Epithelial cell of prostate (primary cell): Measurements from ENCODE around the gene LRCH1.

ENCODE experiments used
- DNase-seq: peaks from one replicate; pipeline ENCODE4 v3.0.0-alpha.2; 2011; ENCODE audit warnings: low read depth, low spot score
- H3K27ac ChIP-seq: fragments of 450-650 bp; 2 replicates; pipeline ENCODE4 v1.5.1; 2017; ENCODE audit warnings: mild to moderate bottlenecking

Gene LRCH1

DNA sequence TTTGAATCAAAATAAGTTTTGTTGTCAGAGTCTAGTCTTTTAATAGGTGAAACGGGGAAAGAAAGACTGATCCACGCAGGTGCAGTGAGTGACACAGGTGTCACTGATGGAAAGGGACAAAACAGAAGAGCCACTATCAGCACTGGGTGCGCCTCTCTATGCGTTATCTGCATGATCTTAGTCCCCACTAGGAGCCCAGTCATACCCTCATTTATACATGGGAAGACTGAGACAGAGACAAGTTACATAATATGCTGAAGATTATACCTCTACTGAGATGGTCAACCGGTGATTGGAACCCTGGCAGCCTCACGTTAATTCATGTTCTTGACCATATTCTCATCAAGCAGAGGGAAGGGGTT lies 3.4 kb downstream of the LRCH1 start:
- no peak for DNase-seq
- H3K27ac ChIP-seq: no peak overlapping the region

DNA sequence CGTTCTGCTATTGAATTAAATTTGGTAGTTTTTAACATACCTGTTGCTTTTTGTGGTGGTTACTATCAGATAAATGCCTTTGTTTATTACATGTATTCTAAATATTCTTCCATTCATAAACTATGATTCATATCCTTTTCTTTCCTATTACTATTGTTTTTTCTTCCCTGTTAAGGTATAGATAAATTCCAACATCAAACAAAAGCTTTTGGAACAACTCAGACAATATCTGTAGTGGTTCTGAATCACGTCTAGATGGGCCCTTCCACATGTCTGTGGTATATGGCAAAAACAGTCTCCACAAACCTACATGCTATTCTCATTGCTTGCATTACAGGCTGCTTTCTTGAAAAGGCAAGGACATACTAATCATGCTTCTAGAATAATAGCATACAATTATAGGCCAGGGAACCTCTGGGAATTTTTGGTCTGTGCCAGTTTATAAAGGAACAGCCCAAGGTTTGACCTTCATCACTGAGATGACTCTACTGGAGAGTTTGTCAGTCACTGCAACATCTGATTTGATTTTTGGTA lies 6.4 kb downstream of the LRCH1 start:
- H3K27ac ChIP-seq: no peak overlapping the region
- no peak for DNase-seq

- no peak overlapping the region for H3K27ac ChIP-seq
- no peak for DNase-seq
Measured at GRCh38 chr13:46560778-46561177, 7.8 kb downstream of the LRCH1 start.

DNA sequence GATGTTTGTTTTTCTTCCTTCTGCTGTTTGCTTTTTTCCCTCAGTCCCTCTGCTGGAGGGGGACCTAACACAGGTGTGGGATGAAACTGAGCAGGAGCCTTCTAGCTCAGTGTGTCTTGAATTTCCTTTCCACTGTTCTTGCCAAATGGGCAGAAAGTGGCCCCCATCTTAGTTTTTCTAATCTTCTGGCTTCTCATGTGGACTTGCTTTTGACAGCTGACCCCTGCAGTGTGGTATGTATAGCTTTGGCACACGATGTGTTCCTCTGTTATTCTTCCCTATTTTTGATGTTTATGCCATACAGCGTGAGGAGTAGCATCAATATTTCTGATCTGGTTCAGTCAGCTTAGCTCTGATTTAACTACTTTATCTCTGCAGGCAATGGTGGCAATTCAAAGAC lies 8.3 kb downstream of the LRCH1 start:
- no peak for DNase-seq
- no peak overlapping the region for H3K27ac ChIP-seq

DNA sequence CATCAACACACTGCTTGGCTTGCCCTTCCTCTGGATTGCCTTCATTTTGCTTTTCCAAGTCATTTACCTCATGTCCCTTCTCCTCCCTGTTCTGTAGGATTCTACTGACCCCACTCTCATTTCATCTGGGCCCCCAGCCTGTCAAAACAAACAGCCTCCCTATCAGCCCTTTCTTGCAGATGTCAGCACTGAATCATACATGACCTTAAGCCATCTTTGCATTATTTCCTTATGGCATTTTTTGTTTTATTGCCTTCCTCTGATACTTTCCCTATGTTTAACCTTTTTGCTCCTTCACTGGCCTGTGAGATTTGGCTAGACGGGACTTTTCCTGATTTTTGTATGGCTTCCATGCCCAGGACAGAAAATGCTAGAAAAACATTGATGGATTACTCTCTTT lies 8.7 kb downstream of the LRCH1 start:
- no peak overlapping the region for H3K27ac ChIP-seq
- DNase-seq: no peak

DNA sequence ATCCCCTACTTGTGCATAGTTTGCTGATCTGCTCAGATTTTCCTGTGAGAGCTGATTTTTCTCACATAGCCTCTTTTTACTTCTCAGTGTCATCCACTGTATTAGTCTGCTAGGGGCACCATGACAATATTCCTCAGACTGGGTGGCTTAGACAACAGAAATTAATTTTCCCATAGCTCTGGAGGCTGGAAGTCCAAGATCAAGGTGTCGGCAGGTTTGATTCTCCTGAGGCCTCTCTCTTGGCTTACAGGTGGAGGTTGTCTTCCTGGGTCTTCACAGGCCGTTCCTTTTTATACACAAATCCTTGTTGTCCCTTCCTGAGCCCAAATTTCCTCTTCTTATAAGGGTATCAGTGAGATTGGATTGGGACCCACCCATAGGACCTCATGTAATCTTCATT lies 9.2 kb downstream of the LRCH1 start:
- no peak for DNase-seq

DNA sequence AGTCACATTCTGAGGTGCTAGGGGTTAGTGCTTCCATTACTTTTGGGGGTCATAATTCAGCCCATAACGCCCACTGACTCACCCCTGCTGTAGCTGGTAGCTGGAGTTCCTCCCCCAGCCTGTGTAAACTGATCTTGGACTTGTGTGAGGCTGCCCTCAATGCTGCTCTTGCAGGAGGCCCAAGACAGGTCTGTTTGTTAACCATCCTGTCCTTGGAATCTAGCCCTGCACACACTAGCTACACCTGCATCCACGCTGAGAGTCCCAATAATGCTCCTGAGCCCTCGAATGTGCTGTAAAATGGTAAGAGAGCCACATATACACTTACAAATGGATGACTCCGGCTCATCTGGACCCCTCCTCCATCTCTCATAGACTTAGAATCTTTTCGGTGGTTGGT lies 9.6 kb downstream of the LRCH1 start:
- DNase-seq: no peak

More for the DNA sequence above, 9.2 kb downstream of the LRCH1 start:
- no peak overlapping the region for H3K27ac ChIP-seq

GRCh38 chr13:46565808-46566750 lies 13.1 kb downstream of the LRCH1 start:
- DNase-seq: no peak
- no peak overlapping the region for H3K27ac ChIP-seq

More for the DNA sequence above, 9.6 kb downstream of the LRCH1 start:
- no peak overlapping the region for H3K27ac ChIP-seq

DNA sequence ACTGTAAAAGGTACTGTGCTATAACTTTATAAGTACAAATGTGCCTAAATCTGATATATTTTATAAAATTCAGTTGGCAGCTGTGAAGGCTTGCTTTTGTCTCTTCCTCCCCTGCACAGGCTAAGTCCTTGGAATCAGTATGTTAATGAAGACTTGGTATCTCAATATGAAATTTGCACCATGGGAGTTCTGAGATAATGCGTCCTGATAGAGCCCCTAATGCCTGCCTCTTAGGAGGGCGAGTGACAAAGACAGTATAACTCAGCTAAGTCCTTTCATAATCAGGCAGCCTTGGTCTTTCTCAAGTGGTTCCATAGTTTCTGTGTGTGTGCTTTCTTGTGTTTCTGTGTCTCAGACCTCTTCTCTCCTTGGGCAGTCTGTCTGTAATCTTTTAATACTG lies 14.7 kb downstream of the LRCH1 start:
- DNase-seq: no peak
- H3K27ac ChIP-seq: no peak overlapping the region

DNA sequence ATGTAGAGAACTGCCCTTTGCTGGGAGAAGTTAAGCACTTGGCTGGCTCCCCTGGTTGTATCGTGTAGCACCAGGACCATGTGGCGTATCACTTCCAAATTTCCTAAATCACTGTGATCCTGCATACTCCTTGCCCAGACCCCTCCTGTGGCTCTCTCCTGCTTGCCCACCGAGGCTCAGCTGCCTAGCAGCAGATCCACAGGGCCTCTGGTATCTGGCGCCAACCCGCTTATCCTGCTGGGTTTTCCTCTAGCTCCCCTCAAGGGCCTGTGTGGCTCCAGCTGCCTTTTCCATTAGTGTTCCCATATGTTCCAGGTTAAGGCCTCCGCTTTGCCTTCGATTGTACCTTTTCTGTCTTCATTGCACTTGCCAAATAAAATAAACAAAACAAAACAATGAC lies 16.5 kb downstream of the LRCH1 start:
- DNase-seq: no peak
- no peak overlapping the region for H3K27ac ChIP-seq

GRCh38 chr13:46570273-46570672 lies 17.3 kb downstream of the LRCH1 start:
- no peak for DNase-seq
- no peak overlapping the region for H3K27ac ChIP-seq

DNA sequence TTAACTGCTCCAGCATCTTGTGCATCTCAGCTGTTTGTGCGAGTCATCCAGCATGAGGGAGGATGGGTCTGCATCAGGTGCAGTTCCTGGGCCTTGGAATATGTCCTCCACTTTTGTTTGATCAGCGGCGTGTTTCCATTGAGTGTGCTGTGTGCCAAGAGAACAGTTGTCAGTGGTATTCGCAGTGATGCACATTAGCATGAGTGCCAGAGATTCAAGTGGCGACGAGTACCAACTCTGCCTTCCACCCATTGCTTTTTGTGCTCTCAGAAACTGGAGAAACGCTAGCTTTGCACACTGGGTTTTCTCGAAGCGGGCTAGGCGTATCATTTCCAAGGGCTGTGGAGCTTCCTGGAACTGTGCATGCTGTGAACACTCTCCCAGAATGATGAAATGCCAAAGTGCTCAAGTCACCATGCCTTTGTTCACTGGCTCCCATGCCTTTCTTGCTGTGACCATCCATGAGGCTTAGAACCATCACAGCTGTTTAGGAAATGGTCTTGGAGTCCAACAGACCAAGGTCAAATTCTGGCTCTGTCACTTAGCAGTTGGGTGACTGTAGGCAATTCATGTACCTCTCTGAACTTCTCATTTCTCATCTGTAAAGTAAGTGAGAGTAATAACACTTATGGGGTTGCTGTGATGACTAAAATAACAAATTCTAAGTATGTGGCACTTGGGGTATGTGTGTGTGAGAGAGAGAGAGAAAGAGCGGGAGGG lies 18.4 kb downstream of the LRCH1 start:
- H3K27ac ChIP-seq: no peak overlapping the region
- no peak for DNase-seq

DNA sequence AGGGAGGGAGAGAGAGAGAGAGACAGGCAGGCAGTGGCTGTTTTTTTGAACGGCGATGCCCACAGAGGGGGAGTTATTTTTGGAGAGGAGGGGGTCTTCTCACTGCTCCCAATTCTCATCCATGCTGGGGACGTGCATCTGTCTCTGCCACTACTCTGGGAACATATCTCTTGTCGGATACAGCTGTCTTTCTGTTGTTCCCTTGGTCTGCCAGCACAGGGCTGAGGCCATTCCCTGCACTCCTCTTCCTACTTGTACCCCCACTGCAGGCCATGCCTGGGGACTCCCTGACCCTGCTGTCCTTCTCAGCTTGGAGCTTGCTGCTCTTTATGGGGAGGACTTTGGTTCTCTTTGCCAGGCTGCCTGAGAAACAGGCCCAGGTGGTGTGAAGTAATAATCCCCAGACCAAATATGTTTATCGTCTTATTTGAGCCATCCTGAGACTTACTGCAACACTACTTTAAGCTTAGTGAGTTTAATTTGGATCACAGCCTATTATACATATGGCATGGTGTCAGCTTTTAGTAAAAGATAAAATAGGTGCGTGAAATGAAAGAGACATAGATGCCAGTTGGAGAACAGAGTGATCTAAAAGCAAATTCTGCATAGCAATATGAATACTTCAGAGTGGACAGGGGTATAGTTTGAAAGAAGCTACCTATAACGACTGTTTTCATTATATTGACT lies 19.1 kb downstream of the LRCH1 start:
- no peak overlapping the region for H3K27ac ChIP-seq
- DNase-seq: no peak

DNA sequence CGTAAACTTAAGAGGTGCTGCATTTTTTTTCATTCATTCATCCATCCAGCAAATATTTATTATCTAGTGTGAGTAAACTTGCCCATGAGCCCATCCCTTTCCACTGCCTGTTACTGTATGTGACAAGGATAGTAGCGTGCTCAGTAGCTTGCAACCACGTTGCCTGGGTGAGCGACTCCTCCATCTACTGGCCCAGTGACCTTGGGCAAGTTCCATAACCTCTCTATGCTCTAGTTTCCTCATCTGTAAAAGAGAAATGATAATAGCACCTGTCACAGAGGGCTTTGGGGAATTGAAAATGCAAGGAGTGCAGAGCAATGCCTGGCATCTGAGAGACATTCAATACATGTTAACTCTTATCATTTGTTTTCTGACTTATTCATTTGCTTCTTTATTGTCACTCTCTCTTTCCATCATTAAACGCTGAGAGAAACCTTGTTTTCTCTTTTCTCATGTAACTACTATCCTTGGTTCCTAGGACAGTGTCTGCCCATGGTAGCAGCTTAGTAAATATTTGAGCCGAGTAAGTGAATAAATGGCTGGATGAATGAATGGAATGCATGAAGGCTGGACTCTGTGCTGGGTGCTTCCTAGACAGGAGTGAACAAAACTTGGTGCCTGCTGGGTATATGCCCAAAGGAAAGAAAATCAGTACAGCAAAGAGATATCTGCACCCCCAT lies 19.9 kb downstream of the LRCH1 start:
- DNase-seq: no peak

DNA sequence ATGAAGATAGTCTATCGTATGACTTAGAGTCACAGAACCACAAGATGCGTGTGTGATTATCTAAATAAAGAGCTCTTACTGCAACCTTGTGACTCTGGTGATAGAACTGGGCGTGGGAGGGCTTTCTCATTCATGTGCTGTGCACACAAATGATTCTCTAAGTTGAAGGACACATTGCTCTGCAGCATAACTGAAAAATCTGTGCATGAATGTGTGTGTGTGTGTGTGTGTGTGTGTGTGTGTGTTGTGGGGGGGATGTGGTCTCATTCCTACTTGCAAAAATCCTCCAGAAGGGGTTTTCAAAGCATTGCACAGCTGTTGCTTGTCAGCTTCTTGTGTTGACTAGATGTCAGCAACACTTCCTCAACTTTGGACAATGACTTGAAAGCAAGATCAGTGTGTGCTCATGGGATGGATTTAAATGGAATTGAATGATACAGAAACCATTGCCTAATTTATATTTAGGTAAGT lies 22.4 kb downstream of the LRCH1 start:
- no peak for DNase-seq
- H3K27ac ChIP-seq: no peak overlapping the region

More for the DNA sequence above, 19.9 kb downstream of the LRCH1 start:
- H3K27ac ChIP-seq: no peak overlapping the region

DNA sequence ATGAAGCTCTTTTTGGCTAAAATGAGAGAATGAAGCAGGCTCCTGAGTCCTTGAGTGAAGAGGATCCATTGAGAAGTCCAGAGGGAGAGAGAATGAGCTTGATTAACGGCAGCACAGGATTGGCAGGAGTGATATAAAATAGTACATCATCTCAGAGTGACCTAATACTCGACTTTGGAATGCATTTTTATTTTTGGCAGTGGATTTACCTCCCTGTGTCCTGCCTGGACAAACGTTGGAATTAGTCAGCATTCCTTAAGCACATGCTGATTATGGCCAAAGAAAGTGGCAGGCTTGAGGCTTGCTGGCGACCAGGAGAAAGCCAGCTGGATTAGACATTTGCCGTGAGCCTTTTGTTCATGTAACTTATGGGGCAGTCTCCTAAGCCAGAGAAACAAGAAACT lies 22.9 kb downstream of the LRCH1 start:
- no peak overlapping the region for H3K27ac ChIP-seq
- DNase-seq: no peak

GRCh38 chr13:46576762-46577161 lies 23.8 kb downstream of the LRCH1 start:
- DNase-seq: no peak
- H3K27ac ChIP-seq: no peak overlapping the region

GRCh38 chr13:46577696-46578589 lies 25.0 kb downstream of the LRCH1 start:
- H3K27ac ChIP-seq: no peak overlapping the region
- DNase-seq: no peak

DNA sequence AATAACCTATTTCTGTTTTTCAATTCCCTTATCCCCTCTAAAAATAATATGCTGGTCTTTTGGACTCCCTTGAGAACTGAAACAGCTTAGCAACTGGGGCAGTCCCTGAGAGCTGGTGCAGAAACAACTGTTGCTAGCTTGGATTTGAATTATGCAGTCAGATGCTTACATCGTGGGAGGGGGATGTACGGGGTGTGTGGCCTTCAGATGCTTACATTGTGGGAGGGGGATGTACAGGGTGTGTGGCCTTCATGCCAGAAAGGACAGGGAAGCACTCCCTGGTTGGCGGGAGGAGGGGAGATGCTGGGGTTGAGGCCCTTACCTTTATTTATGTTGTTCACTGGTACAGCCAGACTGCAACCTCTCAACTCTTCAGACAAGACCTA lies 25.6 kb downstream of the LRCH1 start:
- H3K27ac ChIP-seq: no peak overlapping the region
- no peak for DNase-seq
